GM20000 (cell line): ENCODE data around the gene PKD2L2.
"Not testable (repeated sequence)": the region's sequence is repeated elsewhere in the genome, so short reads cannot be mapped to it uniquely, and the experiment has no call there.

Source experiments
- DNase-seq: peaks from one replicate; pipeline ENCODE4 v3.0.0; 2012; ENCODE audit warnings: low spot score
- CTCF ChIP-seq: IDR thresholded peaks from 2 replicates; pipeline ENCODE4 v1.5.1; 2012; ENCODE audit warnings: mild to moderate bottlenecking, control low read depth; ENCODE audit errors: extremely low read depth, missing control alignments

Gene PKD2L2

GRCh38 chr5:137937994-137938750, 48.9 kb downstream of the PKD2L2 start:
- no peak for TF ChIP-seq CTCF
- DNase-seq = no peak

GRCh38 chr5:137938751-137939143, 49.5 kb downstream of the PKD2L2 start:
- TF ChIP-seq CTCF = no peak
- no peak for DNase-seq

- DNase-seq = no peak
- TF ChIP-seq CTCF = no peak
Measured at GRCh38 chr5:137939331-137939730, 50.1 kb downstream of the PKD2L2 start.

- not testable (repeated sequence) for DNase-seq
Measured at GRCh38 chr5:137944280-137944679, 55.0 kb downstream of the PKD2L2 start.

GRCh38 chr5:137945825-137946224, 56.6 kb downstream of the PKD2L2 start:
- TF ChIP-seq CTCF = no peak
- DNase-seq = no peak

GRCh38 chr5:137954131-137954879, 65.0 kb downstream of the PKD2L2 start:
- DNase-seq = no peak
- TF ChIP-seq CTCF = no peak

- TF ChIP-seq CTCF = no peak
- no peak for DNase-seq
Measured at GRCh38 chr5:137957948-137958347, 68.7 kb downstream of the PKD2L2 start.
